Measurements from ENCODE around the gene KLRC4. TPM values are rescaled to one million over a fixed set of nuclear protein-coding genes. Genes with fewer than 3 reads are reported as not detected.

KLRC4 gene
- total RNA-seq, 4 donors from 2014 or later, result 2.3 TPM; not detected in 3

GRCh38 chr12:10361622-10362021 is 47.9 kb downstream of the KLRC4 start:
- Histone ChIP-seq H3K9me3 (no peaks in the 10 kb centered on the region), H3K4me1 (peaks cover 11 to 35% (median 11%) of the 10 kb centered on the region in 3 donors), H3K27me3 (no peaks in the 10 kb centered on the region), H3K36me3 (no peaks in the 10 kb centered on the region), H3K4me3 (no peak overlapping the region), H3K27ac (no peak overlapping the region)
- WGBS, 2 donors (ENCODE audit: low coverage in 1 of 2), result 75 to 95% methylated on average over 4 of the region's 4 CpGs
- no peak for ATAC-seq
- TF ChIP-seq POLR2AphosphoS5 (IDR thresholded peaks at IDR 0.05) (no peak), CTCF (IDR thresholded peaks at IDR 0.05) (no peak), EP300 (IDR thresholded peaks at IDR 0.05) (no peak), POLR2A (IDR thresholded peaks at IDR 0.05) (no peak)

GRCh38 chr12:10361084-10361483 is 48.5 kb downstream of the KLRC4 start:
- Histone ChIP-seq H3K27me3 (no peaks in the 10 kb centered on the region), H3K36me3 (no peaks in the 10 kb centered on the region), H3K9me3 (no peaks in the 10 kb centered on the region), H3K4me1 (peaks cover 8 to 30% (median 11%) of the 10 kb centered on the region in 3 donors), H3K4me3 (no peak overlapping the region), H3K27ac (no peak overlapping the region)
- TF ChIP-seq POLR2A (IDR thresholded peaks at IDR 0.05), result no peak
- TF ChIP-seq POLR2AphosphoS5 (IDR thresholded peaks at IDR 0.05), result no peak
- no peak for TF ChIP-seq EP300 (IDR thresholded peaks at IDR 0.05)
- no peak for TF ChIP-seq CTCF (IDR thresholded peaks at IDR 0.05)
- WGBS, 2 donors (ENCODE audit: low coverage in 1 of 2), result 82 to 100% methylated on average over 4 of the region's 4 CpGs
- no peak for ATAC-seq

- Histone ChIP-seq H3K36me3 (no peaks in the 10 kb centered on the region), H3K27me3 (no peaks in the 10 kb centered on the region), H3K4me1 (peaks cover 3 to 22% (median 6%) of the 10 kb centered on the region in 3 donors), H3K27ac (no peak overlapping the region), H3K9me3 (no peaks in the 10 kb centered on the region), H3K4me3 (no peak overlapping the region)
- no peak for ATAC-seq
- TF ChIP-seq EP300 (IDR thresholded peaks at IDR 0.05) (no peak), POLR2A (IDR thresholded peaks at IDR 0.05) (no peak), CTCF (IDR thresholded peaks at IDR 0.05) (no peak), POLR2AphosphoS5 (IDR thresholded peaks at IDR 0.05) (no peak)
- WGBS, 2 donors (ENCODE audit: low coverage in 1 of 2), result 89 to 91% methylated on average over 1 of the region's 1 CpG
Observed at GRCh38 chr12:10358969-10359368, 50.6 kb downstream of the KLRC4 start.

- TF ChIP-seq POLR2AphosphoS5 (IDR thresholded peaks at IDR 0.05), result no peak
- no peak for TF ChIP-seq CTCF (IDR thresholded peaks at IDR 0.05)
- TF ChIP-seq EP300 (IDR thresholded peaks at IDR 0.05), result no peak
- no peak for TF ChIP-seq POLR2A (IDR thresholded peaks at IDR 0.05)
- ATAC-seq, result no peak
Observed at GRCh38 chr12:10358131-10358530, 51.4 kb downstream of the KLRC4 start.

More at GRCh38 chr12:10358131-10358530, 51.4 kb downstream of the KLRC4 start:
- Histone ChIP-seq H3K9me3 (no peaks in the 10 kb centered on the region), H3K27me3 (no peaks in the 10 kb centered on the region), H3K4me1 (peaks cover 3 to 13% (median 3%) of the 10 kb centered on the region in 3 donors), H3K27ac (no peak overlapping the region), H3K36me3 (no peaks in the 10 kb centered on the region), H3K4me3 (no peak overlapping the region)
- 75 to 100% methylated on average over 1 to 2 of the region's 5 CpGs for WGBS, 2 donors (ENCODE audit: low coverage in 1 of 2)

Other genes with a start within 250 kb of the KLRC4 start
- 1 to 10 TPM in 2 of 4 donors, under 1 TPM in 1, not detected in 1; 0.39 to 6.5 (median 5.5) TPM for gene OLR1, start 237.6 kb downstream of the KLRC4 start, total RNA-seq
- gene TMEM52B, start 230.7 kb downstream of the KLRC4 start, total RNA-seq, result 1 to 10 TPM in 1 of 4 donors, not detected in 3; 1.2 TPM
- gene GABARAPL1, start 196.9 kb downstream of the KLRC4 start, total RNA-seq, result 100 to 1,000 TPM; 122 to 269 (median 193) TPM
- gene KLRD1, start 101.9 kb downstream of the KLRC4 start, total RNA-seq, result under 1 TPM; 0.37 to 0.94 (median 0.70) TPM
- gene KLRK1, start 19.7 kb downstream of the KLRC4 start, total RNA-seq, result 1 to 10 TPM in 2 of 4 donors, under 1 TPM in 2; 0.57 to 2.0 (median 0.97) TPM
- not detected for gene KLRC3, start 10.8 kb upstream of the KLRC4 start, total RNA-seq
- under 1 TPM in 1 of 4 donors, not detected in 3; 0.40 TPM for gene KLRC2, start 26.3 kb upstream of the KLRC4 start, total RNA-seq
- 1 to 10 TPM in 1 of 4 donors, under 1 TPM in 1, not detected in 2; 0.62 to 1.1 TPM for gene KLRC1, start 43.6 kb upstream of the KLRC4 start, total RNA-seq
- under 1 TPM; 0.40 to 0.87 (median 0.81) TPM for gene EIF2S3B, start 96.1 kb upstream of the KLRC4 start, total RNA-seq
- gene MAGOHB, start 203.9 kb upstream of the KLRC4 start, total RNA-seq, result 10 to 100 TPM; 10.2 to 29.7 (median 11.8) TPM